Measurements from ENCODE around the gene TAF1D. TPM values are rescaled to one million over a fixed set of nuclear protein-coding genes. Genes with fewer than 3 reads are reported as not detected.
"Not testable (repeated sequence)": the region's sequence is repeated elsewhere in the genome, so short reads cannot be mapped to it uniquely, and the experiment has no call there.

The TAF1D gene
- total RNA-seq, 6 experiments from 2014 or later, result 28.0 to 69.2 (median 49.3) TPM

DNA sequence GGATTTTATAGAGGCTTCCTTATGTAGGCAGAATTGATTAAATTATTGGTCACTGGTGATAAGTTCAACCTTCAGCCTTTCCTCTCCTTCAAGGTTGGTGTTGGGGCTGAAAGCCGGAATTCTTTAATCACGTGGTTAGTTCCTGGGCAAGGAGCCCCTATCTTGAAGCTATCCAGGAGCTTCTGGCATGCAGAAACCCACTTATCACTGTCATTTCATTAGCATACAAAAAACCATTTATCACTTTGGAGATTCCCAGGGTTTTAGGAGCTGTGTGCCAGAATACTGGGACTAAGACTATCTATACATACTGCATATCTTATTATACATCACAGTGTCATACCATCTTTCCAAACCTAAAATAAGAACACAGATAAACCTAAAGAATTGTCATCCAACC lies 24.3 kb upstream of the TAF1D start:
- intact Hi-C loops (cut with DNase I), result no loop called here
- Histone ChIP-seq H3K36me3 (peaks cover 0 to 35% (median 11%) of the 10 kb centered on the region in 4 donors), H3K9me3 (no peaks in the 10 kb centered on the region), H3K27ac (peak overlapping the region in 1 of 3 donors; percentile 67), H3K4me1 (peaks cover 0 to 9% (median 0%) of the 10 kb centered on the region in 4 donors), H3K4me3 (no peak overlapping the region), H3K27me3 (no peaks in the 10 kb centered on the region)
- 58% methylated on average over 2 of the region's 2 CpGs for WGBS (ENCODE audit: insufficient coverage, low coverage, low lambda C conversion rate, missing lambda C conversion rate)
- no peak for TF ChIP-seq POLR2A (IDR thresholded peaks at IDR 0.05)
- TF ChIP-seq, protein P1, sequence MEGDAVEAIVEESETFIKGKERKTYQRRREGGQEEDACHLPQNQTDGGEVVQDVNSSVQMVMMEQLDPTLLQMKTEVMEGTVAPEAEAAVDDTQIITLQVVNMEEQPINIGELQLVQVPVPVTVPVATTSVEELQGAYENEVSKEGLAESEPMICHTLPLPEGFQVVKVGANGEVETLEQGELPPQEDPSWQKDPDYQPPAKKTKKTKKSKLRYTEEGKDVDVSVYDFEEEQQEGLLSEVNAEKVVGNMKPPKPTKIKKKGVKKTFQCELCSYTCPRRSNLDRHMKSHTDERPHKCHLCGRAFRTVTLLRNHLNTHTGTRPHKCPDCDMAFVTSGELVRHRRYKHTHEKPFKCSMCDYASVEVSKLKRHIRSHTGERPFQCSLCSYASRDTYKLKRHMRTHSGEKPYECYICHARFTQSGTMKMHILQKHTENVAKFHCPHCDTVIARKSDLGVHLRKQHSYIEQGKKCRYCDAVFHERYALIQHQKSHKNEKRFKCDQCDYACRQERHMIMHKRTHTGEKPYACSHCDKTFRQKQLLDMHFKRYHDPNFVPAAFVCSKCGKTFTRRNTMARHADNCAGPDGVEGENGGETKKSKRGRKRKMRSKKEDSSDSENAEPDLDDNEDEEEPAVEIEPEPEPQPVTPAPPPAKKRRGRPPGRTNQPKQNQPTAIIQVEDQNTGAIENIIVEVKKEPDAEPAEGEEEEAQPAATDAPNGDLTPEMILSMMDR (IDR thresholded peaks at IDR 0.05), result no peak
- DNase-seq, result no peak
- ATAC-seq, result no peak

DNA sequence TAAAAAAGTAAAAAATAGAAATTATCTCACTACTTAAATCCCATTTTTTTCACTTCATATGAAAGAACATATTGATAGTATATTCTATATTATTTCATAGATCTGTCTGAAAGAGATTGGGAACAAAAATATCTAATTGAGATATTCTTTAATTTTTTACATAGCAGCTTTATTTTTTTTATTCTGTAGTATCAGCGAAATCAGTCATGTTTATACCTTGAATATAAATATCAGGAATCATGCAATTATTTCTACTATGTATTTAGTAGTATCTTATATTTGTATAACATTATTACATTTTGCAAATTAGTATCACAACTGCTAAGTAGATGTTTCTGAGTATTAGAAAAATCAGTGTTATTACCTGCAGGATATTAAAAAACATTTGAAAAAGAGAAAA lies 20.6 kb upstream of the TAF1D start:
- intact Hi-C loops (cut with DNase I), result no loop called here
- Histone ChIP-seq H3K36me3 (peaks cover 0 to 71% (median 31%) of the 10 kb centered on the region in 4 donors), H3K9me3 (no peaks in the 10 kb centered on the region), H3K4me1 (peaks cover 0 to 9% (median 0%) of the 10 kb centered on the region in 4 donors), H3K27ac (no peak overlapping the region), H3K27me3 (no peaks in the 10 kb centered on the region), H3K4me3 (no peak overlapping the region)
- WGBS (ENCODE audit: insufficient coverage, low coverage, low lambda C conversion rate, missing lambda C conversion rate), result 100% methylated on average over 1 of the region's 1 CpG
- no peak for TF ChIP-seq POLR2A (IDR thresholded peaks at IDR 0.05)
- TF ChIP-seq, protein P1 (IDR thresholded peaks at IDR 0.05), result no peak
- ATAC-seq, result no peak
- no peak for DNase-seq

DNA sequence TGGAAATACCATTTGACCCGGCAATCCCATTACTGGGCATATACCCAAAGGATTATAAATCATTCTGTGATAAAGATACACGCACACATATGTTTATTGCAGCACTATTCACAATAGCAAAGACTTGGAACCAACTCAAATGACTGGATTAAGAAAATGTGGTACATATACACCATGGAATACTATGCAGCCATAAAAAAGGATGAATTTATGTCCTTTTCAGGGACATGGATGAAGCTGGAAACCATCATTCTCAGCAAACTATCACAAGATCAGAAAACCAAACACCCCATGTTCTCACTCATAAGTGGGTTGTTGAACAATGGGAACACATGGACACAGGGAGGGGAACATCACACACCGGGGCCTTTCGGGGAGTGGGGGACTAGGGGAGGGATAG lies 17.8 kb upstream of the TAF1D start:
- DNase-seq; H3K27me3 ChIP-seq; intact Hi-C loops (cut with DNase I); ATAC-seq; H3K4me1 ChIP-seq; H3K4me3 ChIP-seq; H3K9me3 ChIP-seq; H3K27ac ChIP-seq: not testable (repeated sequence)
- WGBS (ENCODE audit: insufficient coverage, low coverage, low lambda C conversion rate, missing lambda C conversion rate), result 92% methylated on average over 2 of the region's 4 CpGs
- H3K36me3 ChIP-seq, result peaks cover 0 to 92% (median 44%) of the 10 kb centered on the region in 4 donors

DNA sequence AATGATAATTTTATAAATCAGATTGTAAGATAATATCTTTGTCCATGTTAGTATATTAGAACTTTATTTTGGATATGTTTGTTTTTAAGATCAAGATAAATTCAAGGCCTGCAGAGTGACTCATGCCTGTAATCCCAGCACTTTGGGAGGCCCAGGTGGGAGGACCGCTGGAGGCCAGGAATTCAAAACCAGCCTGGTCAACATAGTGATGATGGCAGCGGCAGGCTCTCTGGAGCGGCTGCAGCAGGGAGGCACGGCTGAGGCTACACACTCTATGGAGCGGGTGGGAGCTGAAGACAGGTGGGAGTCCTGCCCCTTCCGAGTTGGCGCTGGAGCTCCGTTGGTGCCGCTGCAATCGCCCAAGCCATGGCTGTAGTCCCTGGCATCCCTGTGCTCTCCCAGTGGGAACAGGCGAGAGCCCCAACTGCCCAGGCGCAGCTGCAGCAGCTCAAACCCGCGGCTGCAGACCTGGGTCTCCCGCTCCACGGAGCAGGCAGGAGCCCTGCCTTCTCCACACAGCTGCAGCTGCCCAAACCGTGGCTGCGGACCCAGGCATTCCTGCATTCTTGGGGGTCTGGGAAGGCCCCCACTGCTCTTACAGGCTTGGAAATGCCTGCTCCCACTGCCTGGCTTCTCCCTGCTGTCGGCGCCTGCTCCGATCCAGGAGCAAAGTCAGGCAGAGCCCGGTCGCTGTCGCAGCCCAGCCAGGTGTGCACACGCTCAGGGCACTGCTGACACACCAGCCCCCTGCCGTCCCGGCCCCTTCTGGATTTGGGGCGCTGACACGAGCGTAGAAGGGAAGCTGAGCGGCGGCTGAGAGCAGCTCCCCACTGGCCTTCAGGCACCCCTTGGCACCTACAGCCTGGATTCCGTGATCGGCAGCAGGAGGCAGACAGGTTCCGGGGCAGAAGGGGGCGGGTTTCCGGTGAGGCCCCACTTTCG lies 16.9 kb upstream of the TAF1D start:
- peak in 1 of 4 donors; percentile 46 for ATAC-seq
- H3K4me1 ChIP-seq, result no peaks in the 10 kb centered on the region
- H3K27me3 ChIP-seq, result no peaks in the 10 kb centered on the region
- H3K27ac ChIP-seq, result no peak overlapping the region
- TF ChIP-seq POLR2A (IDR thresholded peaks at IDR 0.05), result no peak
- TF ChIP-seq, protein P1 (IDR thresholded peaks at IDR 0.05), result no peak
- no peak for DNase-seq
- WGBS (ENCODE audit: insufficient coverage, low coverage, low lambda C conversion rate, missing lambda C conversion rate), result 92% methylated on average over 2 of the region's 38 CpGs
- H3K36me3 ChIP-seq, result peaks cover 0 to 98% (median 43%) of the 10 kb centered on the region in 4 donors
- no peak overlapping the region for H3K4me3 ChIP-seq
- H3K9me3 ChIP-seq, result no peaks in the 10 kb centered on the region
- intact Hi-C loops (cut with DNase I), result no loop called here

DNA sequence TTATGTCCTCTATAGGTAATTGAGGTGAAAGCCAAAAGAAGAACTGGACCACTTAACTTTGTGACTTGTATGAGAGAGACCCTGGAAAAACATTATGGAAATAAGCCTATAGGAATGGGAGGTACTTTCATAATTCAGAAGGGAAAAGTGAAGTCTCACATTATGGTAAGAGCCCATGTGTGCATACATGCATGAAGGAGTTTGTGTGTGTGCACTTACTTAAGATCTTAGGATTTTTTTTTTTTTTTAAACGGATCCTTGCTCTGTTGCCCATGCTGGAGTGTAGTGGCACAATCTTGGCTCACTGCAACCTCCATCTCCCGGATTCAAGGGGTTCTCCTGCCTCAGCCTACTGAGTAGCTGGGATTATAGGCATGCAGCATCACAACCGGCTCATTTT lies 16.0 kb upstream of the TAF1D start:
- H3K4me1 ChIP-seq, result no peaks in the 10 kb centered on the region
- no peaks in the 10 kb centered on the region for H3K9me3 ChIP-seq
- no peaks in the 10 kb centered on the region for H3K27me3 ChIP-seq
- intact Hi-C loops (cut with DNase I), result no loop called here
- no peak overlapping the region for H3K4me3 ChIP-seq
- WGBS (ENCODE audit: insufficient coverage, low coverage, low lambda C conversion rate, missing lambda C conversion rate), result 87% methylated on average over 3 of the region's 3 CpGs
- no peak overlapping the region for H3K27ac ChIP-seq
- DNase-seq (no peak), ATAC-seq (no peak)
- TF ChIP-seq, protein P1 (IDR thresholded peaks at IDR 0.05), result no peak
- TF ChIP-seq POLR2A (IDR thresholded peaks at IDR 0.05), result no peak
- H3K36me3 ChIP-seq, result peaks cover 0 to 89% (median 41%) of the 10 kb centered on the region in 4 donors
